PC-9 (cell line): ENCODE data around the gene LONRF2.

Source experiments
- EZH2 ChIP-seq: fragments of 200-600 bp; sonication (generic); IDR thresholded peaks from 2 replicates; pipeline ENCODE4 v1.8.0; 2017; ENCODE audit warnings: antibody characterized with exemption, low read depth
- TF ChIP-seq, protein P1 (sequence below): fragments of 200-600 bp; sonication (generic); conservative IDR thresholded peaks from 2 replicates; pipeline ENCODE4 v1.6.1; 2017; ENCODE audit warnings: mixed run types, antibody characterized with exemption, mild to moderate bottlenecking, moderate library complexity

DNA sequence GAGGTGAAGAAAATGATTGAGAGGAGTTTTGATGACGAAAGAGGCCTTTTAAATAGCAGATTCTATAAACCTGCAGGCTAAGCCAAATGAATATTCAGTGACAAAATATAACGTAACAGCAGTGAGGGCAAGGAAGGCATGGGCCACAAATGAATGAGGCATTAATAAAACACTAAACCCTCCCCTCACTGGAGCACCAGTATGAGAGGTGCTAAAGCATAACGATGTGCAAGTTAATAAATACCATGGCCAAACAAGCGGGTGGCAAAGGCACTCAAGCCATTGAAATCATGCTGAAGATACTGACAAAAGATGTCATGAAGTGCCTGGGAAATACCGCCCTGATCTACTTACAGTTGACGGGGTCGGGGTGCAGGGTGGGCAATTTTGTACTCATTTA, 30.2 kb upstream of the LONRF2 start:
- TF ChIP-seq, protein P1, sequence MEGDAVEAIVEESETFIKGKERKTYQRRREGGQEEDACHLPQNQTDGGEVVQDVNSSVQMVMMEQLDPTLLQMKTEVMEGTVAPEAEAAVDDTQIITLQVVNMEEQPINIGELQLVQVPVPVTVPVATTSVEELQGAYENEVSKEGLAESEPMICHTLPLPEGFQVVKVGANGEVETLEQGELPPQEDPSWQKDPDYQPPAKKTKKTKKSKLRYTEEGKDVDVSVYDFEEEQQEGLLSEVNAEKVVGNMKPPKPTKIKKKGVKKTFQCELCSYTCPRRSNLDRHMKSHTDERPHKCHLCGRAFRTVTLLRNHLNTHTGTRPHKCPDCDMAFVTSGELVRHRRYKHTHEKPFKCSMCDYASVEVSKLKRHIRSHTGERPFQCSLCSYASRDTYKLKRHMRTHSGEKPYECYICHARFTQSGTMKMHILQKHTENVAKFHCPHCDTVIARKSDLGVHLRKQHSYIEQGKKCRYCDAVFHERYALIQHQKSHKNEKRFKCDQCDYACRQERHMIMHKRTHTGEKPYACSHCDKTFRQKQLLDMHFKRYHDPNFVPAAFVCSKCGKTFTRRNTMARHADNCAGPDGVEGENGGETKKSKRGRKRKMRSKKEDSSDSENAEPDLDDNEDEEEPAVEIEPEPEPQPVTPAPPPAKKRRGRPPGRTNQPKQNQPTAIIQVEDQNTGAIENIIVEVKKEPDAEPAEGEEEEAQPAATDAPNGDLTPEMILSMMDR = no peak
- TF ChIP-seq EZH2 = no peak
